RCC 7860 (cell line): ENCODE measurements around the gene CFAP74.

Experiments used
- DNase-seq: peaks from one replicate; pipeline ENCODE4 v3.0.0-alpha.2; 2015; ENCODE audit warnings: low spot score
- FAIRE-seq: peaks from 2 replicates; lab custom pipeline; 2012; peaks lifted over from hg19 to GRCh38; lab: Jason Lieb, UNC

Gene CFAP74

GRCh38 chr1:1918901-1919303 lies 84.7 kb downstream of the CFAP74 start, which contains the start of gene TMEM52:
Gene TMEM52 (minus strand): TSS chr1:1919279. CDS start chr1:1919265, 14 bp downstream.
- FAIRE-seq (no peak), DNase-seq (no peak)

DNA sequence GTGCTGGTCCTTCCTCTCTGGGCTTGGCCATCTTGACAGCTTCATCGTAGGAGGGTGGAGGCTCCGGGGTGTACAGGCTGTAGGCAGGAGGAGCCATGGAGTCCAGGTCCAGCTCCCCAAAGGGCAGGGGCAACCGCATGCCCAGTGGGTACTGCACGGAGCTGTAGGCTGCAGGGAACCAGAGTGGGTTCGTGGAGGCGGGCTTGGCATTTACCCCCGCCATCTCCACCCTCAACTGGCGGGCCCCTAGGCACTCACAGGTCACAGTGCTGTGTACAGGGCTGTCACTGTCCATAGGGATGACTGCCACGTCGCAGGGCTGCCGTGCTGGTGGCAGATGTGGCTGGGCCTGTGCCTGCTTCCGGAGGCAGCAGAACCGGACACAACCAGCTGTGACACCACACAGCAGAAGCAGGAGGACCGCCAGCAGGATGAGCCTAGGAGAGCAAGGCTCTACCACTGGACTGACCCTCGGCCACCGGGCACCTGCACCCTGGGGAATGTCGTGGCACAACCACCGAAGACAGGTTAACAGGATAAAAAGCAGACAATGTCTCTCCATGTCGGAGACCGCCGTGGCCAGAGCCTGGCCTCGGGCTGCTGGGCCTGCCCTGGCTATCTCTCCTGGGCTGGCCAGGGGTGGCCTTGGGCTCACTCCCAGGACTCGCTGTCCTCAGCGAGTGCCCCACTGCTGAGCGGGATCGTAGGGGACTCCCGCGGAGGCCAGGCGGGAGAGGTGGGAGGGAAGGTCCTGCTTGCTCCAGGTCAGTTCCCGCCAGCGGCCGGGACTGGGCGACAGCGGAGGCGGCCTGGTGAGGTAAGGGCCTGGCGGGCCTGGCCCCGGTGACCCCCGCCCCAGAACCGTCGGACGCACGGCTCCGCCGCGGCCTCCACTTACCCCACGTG lies 85.3 kb downstream of the CFAP74 start:
- no peak for FAIRE-seq
- no peak for DNase-seq

DNA sequence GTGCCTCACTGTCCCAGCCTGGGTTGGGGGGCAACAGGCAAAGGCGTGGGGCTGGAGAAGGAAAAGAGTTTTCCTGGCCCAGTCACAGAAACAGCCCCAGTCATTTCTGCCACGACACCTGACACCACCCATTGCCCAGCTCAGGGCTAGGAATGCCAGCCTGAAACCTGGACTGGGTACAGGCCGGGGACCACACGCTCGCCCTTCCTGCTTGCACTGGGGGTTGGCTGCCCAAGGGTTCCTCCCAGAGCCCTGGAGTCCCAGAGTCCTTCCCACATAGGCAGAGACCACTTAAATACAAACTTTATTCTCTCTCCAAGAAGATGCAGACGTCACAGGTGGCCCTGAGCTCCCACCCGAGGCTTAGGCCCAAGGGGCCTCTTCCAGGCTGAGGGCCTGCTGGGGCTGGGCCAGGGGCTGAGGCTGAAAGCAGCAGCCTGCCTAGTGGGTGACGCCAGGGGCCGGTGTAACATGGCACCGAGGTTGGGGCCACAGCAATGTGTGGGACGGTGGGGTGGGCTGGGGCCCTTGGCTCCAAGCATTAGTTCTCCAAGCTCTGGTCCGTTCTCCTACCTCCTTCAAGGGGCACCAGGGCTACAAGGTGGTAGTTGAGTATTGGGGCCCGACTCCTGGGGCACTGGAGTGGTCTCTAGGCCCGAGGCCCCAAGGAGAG lies 86.1 kb downstream of the CFAP74 start:
- DNase-seq = no peak
- no peak for FAIRE-seq

GRCh38 chr1:1916851-1917251 lies 86.7 kb downstream of the CFAP74 start:
- no peak for DNase-seq
- no peak for FAIRE-seq

DNA sequence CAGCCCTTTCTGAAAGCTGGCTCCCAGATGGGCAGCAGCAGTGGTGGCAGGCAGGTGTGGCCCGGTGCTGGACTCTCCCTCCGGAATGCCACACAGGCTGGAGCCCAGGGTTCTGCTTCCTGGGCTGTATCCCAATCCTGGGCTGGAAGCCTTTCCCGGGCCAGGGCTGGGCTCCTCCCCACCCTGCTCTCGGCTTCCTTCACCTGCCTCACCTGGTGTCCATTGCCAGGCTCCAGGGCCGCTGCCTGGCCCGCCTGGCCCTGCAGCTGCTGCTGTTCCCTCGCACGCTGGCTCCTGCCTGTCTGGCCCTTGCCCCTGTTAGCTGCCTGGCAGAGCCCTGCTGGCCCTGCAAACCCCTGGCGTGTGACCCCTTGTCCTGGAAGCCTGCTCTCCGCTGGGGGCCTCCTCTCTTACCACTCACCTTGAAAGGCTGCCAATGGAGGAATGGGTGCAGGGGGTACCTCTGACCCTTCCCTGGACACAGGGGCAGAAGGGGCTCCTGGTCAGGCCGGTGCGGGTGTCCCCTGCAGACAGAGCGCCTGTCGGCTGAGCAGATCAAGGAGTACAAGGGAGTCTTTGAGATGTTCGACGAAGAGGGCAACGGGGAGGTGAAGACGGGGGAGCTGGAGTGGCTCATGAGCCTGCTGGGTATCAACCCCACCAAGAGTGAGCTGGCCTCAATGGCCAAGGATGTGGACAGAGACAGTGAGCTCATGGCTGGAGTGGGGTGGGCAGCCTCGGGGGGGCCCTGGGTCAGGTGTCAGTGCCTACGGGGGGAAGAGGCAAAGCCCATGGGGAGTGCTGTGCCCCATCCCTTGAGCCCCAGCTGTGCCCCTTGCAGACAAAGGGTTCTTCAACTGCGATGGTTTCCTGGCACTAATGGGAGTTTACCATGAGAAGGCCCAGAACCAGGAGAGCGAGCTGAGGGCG lies 87.4 kb downstream of the CFAP74 start:
- DNase-seq = no peak
- no peak for FAIRE-seq

- FAIRE-seq = no peak
Observed at GRCh38 chr1:1914971-1915692, 88.5 kb downstream of the CFAP74 start, which contains the start of gene CALML6. Gene CALML6 (plus strand): TSS chr1:1915260. CDS start chr1:1915281, 21 bp downstream.

DNA sequence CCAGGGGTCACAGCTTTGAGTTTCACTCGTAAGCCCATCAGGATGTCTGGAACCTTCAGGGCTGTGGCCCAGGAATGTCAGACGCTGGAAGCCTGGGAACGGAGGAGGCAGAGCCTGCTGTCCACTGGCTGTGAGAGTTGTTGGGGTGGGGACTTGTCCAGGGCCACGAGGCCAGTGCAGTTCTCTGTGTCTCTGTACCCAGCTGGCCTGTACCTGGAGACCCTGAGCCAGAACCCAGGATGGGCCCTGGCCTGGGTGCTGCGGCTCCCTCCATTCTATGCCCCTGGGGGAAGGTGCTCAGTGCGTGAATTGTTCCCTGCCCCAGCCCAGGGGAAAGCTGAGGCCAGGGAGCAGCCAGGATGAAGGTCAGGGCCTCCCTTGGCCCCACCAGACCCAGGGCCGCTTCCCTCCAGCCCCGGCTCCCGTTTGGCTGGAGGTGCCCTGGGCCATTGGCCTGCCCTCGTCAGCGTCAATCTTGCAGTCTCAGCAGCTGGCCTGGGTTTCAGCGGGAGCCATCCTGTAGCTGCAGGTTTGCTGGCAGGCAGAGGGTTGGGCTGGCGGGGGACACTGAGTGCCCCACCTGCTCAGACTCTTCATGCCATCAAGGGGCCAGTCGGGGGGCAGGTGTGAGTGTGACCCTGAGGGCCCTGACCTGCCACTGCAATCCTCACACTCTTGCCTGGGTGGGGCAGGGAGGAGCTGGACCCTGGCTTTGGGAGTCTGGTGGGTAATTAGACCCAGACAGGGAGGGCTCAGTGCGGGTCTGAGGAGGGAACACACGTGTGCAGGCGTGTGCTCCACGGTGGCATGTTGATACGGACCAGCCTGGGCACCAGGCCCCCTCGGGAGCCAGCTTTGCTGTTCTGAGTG lies 89.2 kb downstream of the CFAP74 start:
- FAIRE-seq (no peak), DNase-seq (no peak)

More at GRCh38 chr1:1914971-1915692, 88.5 kb downstream of the CFAP74 start, which contains the start of gene CALML6:
- DNase-seq = no peak

DNA sequence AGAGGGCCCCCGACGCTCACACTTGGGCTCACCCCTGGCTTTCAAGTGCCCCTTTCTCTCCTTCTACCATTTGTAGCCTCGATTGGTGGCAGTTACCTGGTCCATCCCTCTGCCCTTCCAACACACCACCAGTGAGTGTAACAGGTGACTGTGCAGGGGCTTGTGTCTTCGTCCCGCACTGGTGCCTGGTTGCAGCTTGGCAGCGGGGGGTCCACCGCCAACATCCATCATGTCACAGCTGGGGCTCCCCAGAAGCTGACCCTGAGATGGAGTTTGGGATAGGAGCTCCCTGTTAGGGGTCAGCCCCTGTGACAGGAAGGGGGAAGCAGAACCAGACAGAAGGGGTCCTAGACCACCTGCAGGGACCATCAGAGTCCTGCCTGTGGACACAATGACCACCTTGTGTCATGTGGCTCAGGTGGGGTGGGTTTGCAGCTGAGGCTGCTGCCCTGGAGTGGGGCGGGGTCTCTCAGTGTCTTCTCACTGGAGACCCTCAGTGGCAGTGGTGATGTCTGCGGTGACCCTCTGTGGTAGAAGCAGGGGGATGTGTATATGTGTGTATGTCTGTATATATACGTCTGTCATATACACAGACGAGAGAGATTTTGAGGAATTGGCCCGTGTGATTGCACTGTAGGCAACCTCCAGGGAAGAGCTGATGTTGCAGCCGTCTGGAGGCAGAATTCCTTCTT lies 92.1 kb downstream of the CFAP74 start:
- FAIRE-seq (no peak), DNase-seq (no peak)

GRCh38 chr1:1910651-1911331 lies 92.8 kb downstream of the CFAP74 start:
- no peak for DNase-seq
- no peak for FAIRE-seq

GRCh38 chr1:1910033-1910465 lies 93.5 kb downstream of the CFAP74 start:
- FAIRE-seq (no peak), DNase-seq (no peak)

GRCh38 chr1:1908506-1908791 lies 95.1 kb downstream of the CFAP74 start:
- DNase-seq (no peak), FAIRE-seq (no peak)

- FAIRE-seq (no peak), DNase-seq (no peak)
Observed at GRCh38 chr1:1907098-1907736, 96.4 kb downstream of the CFAP74 start.

- DNase-seq (peak; percentile 77), FAIRE-seq (peak; percentile 60)
Observed at GRCh38 chr1:1906185-1907097, 97.1 kb downstream of the CFAP74 start.

DNA sequence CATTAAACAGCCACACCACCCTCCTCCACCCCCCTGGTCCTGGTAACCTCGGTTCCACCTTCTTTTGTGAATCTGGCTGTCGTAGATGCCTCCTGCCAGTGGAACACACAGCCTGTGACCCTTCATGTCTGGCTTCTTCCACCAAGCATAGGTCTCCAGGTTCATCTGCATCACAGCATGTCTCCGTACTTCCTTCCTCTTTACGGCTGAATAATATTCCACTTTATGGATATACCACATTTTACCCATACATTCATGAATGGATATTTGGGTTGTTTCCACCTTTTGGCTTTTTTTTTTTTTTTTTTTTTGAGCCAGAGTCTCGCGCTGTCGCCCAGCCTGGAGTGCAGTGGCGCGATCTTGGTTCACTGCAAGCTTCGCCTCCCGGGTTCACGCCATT lies 100.4 kb downstream of the CFAP74 start:
- no peak for DNase-seq
- FAIRE-seq = no peak

- DNase-seq = no peak
- no peak for FAIRE-seq
Observed at GRCh38 chr1:1901641-1902294, 101.8 kb downstream of the CFAP74 start.
